Forelimb muscle (tissue), 1 donor: ENCODE results near the gene STX8. TPM values are rescaled to one million over a fixed set of nuclear protein-coding genes. Genes with fewer than 3 reads are reported as not detected.
"Not testable (repeated sequence)": the region's sequence is repeated elsewhere in the genome, so short reads cannot be mapped to it uniquely, and the experiment has no call there.

Experiments used
- DNase-seq: peaks from one replicate; pipeline ENCODE4 v3.0.0-alpha.2; 2013; ENCODE audit warnings: low read depth
- polyA plus RNA-seq: library from polyadenylated mRNA; unstranded; fragments of 120-200 nt; gene quantifications from one replicate; pipeline ENCODE4 v1.2.1, GENCODE V29; 2013; ENCODE audit not compliant: insufficient read length

The STX8 gene, protein sequence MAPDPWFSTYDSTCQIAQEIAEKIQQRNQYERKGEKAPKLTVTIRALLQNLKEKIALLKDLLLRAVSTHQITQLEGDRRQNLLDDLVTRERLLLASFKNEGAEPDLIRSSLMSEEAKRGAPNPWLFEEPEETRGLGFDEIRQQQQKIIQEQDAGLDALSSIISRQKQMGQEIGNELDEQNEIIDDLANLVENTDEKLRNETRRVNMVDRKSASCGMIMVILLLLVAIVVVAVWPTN
- polyA plus RNA-seq = 40.5 TPM

DNA sequence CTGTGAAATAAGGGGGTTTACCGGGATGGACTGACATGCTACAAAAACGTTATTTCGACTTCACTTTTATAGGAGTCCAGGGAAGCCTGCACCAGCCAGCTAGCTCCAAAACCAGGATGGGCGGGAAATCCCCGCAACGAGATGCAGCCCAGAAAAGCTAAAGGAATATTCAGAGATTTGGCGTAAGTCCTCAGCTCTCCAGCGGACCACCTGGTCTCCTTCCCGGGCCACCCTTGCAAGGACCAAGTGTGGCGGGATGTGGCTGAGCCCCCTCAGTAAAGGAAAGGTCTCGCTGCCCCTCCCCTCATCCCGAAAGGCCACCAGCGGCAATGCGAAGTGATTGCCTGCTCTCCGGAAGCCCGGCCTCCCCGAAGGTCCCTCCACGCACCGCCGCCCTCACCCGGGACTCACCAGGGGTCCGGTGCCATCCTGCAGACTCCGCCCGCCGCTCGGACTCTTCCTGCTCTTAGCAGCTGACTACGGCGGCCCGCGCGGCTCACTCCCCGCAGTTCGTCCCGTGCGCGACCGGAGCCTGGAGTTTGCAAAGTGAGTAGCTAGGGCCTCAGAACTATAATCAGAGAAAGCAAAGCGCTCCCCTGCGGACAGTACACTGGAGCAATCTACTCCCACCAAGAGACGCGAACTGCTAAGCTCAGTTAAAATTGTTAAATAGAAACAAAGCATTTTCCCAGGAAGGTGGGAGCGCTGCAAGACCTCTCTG lies at the start of gene STX8:
TSS of gene STX8 (minus strand) at position 440 of the 721 bp plus-strand sequence. CDS start at position 428, 12 bp downstream.
- no peak for DNase-seq

- no peak for DNase-seq
Observed at GRCh38 chr17:9622961-9623360, 47.3 kb upstream of the STX8 start.

- no peak for DNase-seq
Observed at GRCh38 chr17:9615486-9615885, 39.9 kb upstream of the STX8 start.

DNA sequence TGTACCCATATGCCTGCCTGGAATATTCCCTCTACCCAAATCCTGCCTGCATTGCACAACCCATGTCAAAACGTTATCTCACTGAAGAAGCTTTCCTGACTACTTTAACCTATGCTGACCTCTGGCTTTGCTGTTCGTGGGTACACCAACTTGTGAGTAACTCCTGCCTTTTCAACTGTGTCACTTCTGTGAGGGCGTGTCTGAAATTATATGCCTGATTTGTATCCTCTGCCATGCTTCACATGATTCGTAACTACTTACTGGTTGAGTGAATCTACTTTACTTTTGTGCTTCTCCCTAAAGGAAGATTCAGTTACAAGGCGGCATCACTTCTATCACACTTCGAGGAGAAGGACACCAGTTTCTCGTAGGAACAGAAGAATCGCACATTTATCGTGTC lies 36.4 kb upstream of the STX8 start:
- no peak for DNase-seq

- DNase-seq = no peak
Observed at GRCh38 chr17:9611557-9611956, 35.9 kb upstream of the STX8 start.

GRCh38 chr17:9607058-9607457 lies 31.4 kb upstream of the STX8 start:
- not testable (repeated sequence) for DNase-seq

DNA sequence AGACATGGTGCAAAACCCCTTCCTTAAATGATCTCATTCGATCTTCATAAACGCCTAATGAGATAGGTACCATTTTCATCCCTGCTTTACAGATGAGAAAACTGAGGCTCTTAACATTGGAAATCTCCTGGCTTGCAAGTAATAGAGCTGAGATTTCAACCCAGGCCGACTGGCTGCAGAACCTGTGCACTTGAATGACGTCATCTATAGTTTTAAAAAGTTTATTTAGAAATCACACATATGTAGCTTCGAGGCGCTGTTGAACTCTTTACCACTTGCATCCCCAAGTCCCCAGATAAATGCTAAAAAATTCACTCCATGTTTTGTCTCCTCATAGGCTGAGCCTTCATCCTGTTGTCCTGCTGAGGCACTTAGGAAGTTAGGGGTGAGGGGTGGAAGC lies 30.8 kb upstream of the STX8 start:
- no peak for DNase-seq

DNA sequence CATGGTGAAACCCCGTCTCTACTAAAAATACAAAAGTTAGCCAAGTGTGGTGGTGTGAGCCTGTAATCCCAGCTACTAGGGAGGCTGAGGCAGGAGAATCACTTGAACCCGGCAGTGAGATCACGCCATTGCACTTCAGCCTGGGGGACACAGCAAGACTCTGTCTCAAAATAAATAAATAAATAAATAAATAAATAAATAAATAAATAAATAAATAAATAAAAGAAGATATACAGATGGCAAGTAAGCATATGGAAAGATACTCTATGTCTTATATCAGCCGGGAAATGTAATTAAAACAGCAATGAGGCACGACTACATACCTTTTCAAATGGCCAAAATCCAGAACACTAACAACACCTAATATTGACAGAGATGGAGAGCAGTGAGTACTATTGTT lies 29.0 kb upstream of the STX8 start:
- not testable (repeated sequence) for DNase-seq

DNA sequence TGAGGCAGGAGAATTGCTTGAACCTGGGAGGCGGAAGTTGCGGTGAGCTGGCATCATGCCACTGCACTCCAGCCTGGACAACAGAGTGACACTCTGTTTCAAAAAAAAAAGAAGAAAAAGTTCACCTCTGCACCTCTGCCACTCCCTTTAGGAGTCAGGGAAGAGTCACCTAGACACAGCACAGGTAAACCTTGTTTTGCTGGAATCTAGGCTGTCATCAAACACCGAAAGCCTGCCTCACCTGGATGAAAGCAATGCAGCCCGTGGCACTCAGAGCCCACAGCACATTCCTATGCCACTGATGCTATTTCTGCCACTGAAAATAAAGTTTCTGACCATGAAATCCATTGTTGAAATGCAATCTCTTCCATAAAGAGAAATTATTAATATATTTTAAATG lies 23.0 kb upstream of the STX8 start:
- DNase-seq = no peak

- not testable (repeated sequence) for DNase-seq
Observed at GRCh38 chr17:9597638-9598037, 22.0 kb upstream of the STX8 start.

DNA sequence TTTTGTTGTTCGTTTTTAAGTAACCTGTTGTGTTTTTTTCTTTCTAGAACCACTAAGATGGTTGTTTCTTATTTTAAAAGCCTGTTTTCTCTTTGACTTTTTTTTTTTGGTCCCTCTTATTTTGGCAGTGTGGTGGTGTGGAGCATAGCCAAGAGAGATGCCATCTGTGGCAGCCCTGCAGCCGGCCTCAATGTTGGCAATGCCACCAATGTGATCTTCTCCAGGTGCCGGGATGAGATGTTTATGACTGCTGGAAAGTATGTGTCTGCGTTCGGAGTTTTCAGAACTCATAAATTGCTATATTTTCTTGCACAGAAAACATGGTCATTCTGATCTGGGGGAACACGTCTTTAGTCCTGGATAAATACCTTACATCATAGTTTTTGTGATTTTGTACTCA lies 18.4 kb upstream of the STX8 start:
- no peak for DNase-seq

DNA sequence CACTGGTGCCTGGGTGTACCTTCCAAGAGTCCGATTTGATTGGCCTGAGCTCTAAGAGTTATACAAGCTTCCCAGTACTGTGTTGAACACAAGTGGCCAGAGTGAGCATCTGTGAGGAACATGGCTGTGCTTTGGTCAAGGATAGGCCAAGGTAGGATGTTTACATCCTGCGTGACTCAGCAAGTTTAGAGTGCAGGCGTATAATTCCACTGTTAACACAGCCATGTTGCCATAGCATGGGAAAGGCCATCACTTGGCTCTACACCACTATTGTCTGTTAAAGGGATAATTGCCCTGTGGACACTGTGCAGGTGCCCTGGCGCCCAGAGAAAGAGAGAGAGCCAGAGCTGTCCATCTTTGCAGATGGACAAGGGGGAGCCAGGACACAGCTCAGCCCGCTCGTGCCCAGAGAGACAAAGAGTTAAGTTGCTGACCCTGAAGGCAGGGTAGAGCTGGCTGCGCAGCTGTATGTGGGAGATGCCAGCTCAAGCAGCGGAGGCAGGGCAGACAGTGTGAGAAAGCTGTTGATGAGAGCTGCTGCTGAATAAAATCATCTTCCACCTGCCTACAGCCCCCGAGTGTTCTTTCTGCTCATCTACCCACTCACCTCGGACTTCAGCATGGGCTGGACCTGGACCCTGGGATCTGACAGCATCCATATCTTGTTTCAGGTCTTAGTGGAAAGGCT lies 12.5 kb upstream of the STX8 start:
- no peak for DNase-seq

DNA sequence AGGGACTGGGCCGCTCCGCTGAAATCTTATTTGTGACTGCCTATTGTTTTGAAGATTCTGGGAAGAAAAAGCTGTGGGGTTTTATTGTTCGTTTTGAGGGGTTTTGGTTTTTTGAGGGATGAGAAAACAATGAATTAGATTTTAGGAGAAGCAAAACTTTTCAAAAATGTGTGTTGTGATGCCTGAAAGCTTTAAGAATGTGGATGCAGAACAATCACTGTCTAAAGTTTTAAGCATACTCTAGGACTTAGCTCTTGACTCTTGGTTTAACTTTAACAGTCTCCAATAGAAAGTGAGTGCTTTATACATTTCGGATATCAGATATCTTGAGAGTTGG lies 1.7 kb upstream of the STX8 start:
- DNase-seq = no peak

- DNase-seq = no peak
Observed at GRCh38 chr17:9576521-9577372, 1.1 kb upstream of the STX8 start, which contains the start of gene CFAP52. CFAP52 (plus strand) TSS chr17:9576642; CDS start chr17:9576696, 54 bp downstream.

- no peak for DNase-seq
Observed at GRCh38 chr17:9571201-9571600, 4.4 kb downstream of the STX8 start.

DNA sequence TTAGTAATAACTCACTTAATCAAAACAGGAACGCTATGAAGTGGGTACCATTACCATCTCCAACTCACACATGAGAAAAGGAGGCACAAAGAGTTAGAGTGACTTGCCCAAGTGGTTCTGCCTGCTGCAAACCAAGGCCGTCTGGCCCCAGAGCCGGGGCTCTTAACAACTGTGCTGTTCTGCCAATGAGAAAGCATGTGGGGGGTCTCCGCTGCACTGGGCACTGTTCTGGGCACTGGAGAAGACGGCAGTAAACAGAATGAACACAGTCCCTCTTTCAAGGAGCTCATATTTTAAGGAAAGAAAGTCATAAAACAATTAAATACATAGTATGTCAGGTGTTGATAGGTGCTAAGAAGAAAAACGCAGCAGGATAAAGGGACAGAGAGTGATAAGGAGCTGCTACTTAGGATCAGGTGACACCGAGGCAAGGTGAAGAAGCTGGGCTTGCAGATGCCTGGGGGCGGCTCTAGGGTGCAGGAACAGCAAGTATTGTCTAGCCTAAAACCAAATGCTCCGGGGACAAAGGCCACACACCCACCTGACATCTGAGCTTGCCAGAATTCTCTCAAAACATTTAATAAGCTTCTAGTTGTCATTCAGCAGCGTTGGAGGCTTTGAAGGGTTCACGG lies 6.5 kb downstream of the STX8 start:
- no peak for DNase-seq

DNA sequence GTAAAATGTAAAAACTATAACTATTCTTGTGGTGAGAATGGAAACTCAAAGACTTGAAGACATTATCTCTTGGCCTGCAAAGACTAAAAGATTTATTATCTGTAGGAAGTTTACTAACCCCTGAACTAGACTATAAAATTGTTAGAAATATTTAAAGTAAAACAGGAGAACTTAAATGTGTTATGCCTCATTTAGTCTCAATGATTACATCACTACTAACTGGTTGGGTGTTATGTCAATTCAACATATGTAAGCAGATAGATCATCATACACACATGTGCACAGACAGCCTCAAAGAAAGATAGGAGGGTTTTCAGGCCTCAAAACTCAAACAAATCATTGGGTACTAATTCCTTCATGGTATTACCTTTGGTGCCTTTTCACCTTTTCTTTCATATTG lies 7.6 kb downstream of the STX8 start:
- DNase-seq = no peak

GRCh38 chr17:9566739-9567138 lies 8.9 kb downstream of the STX8 start:
- not testable (repeated sequence) for DNase-seq

GRCh38 chr17:9566067-9566466 lies 9.6 kb downstream of the STX8 start:
- no peak for DNase-seq

DNA sequence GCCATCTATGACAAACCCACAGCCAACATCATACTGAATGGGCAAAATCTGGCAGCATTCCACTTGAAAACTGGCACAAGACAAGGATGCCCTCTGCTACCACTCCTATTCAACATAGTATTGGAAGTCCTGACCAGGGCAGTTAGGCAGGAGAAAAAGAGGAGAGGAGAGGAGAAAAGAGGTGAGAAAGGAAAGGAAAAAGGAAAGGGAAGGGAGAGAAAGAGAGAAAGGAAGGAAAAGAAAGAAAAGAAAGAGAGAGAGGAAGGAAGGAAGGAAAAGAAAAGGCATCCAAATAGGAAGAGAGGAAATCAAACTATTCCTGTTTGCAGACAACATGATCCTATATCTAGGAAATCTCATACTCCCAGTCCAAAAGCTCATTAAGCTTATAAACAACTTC lies 11.5 kb downstream of the STX8 start:
- DNase-seq = no peak

DNA sequence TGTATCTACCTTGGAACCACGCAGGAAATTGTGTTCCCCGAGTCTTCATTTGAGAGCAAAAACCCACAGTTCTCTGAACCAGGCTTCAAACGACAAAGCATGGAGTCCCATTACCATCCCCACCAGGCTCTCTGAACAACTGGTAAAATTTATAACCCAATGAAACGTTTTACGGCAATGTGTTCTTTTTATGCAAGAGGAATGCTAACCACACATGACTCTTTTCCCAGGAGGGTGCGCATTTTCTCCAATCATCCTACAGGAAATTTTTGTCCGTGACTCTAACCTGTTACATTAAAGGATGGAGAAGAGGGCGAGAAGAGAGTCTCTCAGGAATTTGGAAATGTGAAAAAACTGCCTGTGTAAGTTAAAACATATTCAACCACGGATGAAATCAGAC lies 17.8 kb downstream of the STX8 start:
- DNase-seq = no peak
